ENCODE data around the gene POP7. TPM values are rescaled to one million over a fixed set of nuclear protein-coding genes. Genes with fewer than 3 reads are reported as not detected.
"Not testable (repeated sequence)": the region's sequence is repeated elsewhere in the genome, so short reads cannot be mapped to it uniquely, and the experiment has no call there.

The POP7 gene
- total RNA-seq, 1 donor from 2014 or later, result 54.5 TPM

DNA sequence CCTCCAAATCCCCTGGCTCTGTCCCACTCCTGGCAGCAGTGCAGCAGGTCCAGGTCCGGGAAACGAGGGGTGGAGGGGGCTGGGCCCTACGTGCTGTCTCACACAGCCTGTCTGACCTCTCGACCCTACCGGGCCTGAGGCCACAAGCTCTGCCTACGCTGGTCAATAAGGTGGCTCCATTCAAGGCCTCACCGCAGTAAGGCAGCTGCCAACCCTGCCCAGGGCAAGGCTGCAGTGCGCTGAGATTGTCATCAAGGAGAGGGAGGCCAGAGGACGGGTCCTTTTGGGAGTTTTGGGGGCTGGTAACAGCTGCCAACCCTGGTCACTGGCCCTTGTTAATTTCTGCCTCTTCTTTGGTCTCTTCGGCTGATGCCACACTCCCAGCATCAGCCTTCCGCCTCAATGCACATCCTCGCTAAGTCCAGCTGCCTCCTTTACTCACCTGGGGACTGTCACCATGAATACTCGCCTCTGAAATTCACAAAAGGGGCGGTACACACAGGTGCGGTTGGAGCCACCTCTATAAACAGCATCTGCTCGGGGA, 17.9 kb downstream of the POP7 start:
- DNase-seq (ENCODE audit: low read depth, low spot score), result no peak

DNA sequence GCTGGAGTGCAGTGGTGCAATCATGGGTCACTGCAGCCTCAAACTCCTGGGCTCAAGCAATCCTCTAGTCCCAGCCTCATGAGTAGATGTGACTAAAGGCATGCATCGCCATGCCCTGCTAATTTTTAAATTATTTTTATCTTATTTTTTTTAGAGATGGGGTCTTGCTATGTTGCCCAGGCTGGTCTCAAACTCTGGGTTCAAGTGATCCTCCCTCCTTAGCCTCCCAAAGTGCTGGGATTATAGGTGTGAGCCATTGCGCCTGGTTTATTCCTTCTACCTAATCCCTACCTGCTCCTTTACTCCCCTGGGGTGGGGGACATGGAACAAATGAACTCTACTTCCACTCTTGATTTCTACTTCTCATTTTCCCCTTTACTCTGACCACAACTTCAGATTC, 18.4 kb downstream of the POP7 start:
- not testable (repeated sequence) for DNase-seq (ENCODE audit: low read depth, low spot score)

DNA sequence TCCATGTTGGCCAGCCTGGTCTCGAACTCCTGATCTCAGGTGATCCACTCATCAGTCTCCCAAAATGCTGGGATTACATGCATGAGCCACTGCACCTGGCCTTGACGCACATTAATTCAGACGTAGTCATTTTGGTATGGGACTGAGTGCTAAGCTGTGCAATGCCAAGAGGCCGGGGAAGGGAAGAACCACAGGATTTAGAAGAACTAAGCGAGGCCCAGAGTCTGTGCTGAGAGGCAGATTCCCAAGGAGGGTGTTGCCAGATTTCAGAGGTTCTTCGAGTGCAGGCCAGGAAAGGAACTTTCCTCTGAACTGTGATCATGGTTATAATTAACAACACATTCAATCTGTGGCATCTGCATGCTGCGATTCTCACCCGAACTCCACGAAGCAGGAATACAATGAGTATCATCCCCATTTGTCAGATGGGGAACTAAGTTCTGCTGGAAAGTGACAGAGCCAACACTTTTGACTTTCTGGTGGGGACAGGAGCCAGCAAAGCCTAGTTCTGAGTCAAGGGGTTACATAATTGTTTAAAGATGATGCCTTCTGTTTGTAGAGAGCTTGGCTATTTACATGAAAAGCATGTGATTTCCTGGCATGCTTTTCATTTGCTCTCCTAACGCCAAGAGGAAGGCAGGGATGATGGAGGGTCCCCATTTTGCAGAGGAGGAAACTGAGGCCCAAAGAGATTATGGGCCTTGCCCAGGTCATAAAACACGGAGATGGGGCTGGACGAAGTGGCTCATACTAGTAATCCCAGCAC, 21.3 kb downstream of the POP7 start:
- no peak for DNase-seq (ENCODE audit: low read depth, low spot score)

DNA sequence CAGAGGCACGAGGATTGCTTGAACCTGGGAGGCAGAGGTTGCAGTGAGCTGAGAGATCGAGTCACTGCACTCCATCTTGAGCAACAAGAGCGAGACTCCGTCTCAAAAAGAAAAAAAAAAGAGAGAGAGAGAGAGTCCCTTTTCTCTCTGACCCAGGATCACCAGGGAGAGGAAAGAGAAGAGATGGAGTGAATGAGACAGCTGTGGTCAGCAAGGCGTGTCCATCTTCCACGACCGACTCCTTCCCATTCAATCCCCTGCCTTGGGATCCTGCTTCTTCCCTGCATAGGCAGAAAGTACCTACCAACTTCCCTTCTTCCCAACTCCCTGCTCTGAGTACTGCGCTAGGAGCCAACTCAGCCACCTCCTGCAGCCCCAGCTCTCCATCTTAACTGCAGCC, 22.3 kb downstream of the POP7 start:
- no peak for DNase-seq (ENCODE audit: low read depth, low spot score)

DNA sequence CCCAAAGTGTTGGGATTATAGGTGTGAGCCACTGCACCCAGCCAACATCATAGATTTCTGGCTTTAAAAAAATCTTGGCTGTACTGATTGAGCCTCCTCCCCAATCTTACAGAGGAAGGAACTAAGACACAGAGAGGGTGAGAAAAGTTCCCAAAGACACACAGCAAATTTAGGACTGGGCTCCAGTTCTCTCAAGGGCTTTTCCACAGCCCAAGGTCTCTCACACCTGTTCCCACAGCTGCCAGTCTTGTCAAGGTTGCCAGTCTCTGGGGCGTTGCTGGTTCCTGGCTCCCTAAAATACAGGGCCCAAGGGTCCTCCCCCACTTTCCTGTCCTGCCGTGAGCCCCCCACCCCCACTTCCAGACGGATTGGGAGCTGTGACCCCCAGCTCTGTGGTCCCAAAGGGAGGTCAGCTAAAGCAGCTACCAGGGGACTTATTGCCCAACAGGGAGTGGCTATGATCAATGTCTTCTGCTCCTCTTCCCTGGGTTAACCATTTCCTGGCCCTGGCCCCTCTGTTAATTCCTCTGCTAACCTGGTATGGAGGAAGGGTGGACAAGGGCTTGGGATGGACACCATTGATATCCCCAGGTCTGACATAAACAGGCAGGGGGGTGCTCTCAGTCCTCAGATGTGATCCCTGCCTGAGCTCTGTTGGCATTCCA, 24.3 kb downstream of the POP7 start:
- no peak for DNase-seq (ENCODE audit: low read depth, low spot score)

DNA sequence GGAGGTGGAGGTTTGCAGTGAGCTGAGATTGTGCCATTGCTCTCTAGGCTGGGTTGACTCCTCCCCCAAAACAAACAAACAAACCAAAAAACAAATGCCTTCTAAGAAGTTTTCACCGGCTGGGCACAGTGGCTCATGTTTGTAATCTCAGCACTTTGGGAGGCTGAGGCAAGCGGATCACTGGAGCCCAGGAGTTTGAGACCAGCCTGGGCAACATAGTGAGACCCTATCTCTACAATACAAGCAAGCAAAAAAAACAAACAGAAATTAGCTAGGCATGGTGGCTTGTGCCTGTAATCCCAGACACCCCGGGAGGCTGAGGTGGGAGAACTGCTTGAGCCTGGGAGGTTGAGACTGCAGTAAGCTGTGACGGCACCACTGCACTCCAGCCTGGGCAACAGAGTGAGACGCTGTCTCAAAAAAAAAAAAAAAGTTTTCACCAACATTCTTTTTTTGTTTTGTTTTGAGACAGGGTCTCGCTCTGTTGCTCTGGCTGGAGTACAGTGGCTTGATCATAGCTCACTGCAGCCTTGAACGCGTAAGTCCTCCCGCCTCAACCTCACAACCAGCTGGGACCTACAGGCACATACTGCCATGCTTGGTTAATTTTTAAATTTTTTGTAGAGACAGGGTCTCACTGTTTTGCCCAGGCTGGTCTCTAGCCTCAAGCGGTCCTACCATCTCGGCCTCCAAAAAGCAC, 26.2 kb downstream of the POP7 start:
- no peak for DNase-seq (ENCODE audit: low read depth, low spot score)

DNA sequence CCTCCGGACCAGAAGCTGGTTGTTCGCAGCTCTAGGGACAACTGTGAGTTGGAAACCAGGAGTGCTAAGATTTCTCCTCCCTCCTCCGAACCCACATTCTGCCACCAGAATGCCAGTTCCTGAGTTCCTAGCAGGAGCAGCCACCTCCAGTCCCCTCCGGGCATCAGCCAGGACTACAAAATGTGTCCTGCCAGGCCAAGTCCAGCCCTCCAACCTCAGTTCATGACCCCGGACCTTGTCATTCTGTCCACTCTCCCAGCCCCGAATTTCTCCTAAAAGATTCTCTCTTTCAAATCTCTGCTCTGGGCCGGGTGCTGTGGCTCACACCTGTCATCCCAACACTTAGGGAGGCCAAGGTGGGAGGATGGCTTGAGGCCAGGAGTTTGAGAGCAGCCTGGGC, 29.8 kb downstream of the POP7 start:
- DNase-seq (ENCODE audit: low read depth, low spot score), result no peak

DNA sequence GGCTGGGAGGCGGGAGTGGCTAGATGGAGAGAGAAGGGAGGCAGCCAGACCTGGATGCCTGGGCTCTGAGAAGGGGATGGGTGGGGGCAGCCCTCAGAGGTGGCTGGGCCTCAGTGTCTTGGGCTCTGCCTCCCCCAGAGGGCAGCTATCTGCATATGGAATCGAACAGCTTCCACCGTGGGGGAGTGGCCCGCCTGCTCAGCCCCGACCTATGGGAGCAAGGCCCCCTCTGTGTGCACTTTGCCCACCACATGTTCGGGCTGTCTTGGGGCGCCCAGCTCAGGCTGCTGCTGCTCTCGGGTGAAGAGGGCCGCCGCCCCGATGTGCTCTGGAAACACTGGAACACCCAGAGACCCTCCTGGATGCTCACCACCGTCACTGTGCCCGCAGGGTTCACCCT, 30.8 kb downstream of the POP7 start:
- DNase-seq (ENCODE audit: low read depth, low spot score), result no peak

DNA sequence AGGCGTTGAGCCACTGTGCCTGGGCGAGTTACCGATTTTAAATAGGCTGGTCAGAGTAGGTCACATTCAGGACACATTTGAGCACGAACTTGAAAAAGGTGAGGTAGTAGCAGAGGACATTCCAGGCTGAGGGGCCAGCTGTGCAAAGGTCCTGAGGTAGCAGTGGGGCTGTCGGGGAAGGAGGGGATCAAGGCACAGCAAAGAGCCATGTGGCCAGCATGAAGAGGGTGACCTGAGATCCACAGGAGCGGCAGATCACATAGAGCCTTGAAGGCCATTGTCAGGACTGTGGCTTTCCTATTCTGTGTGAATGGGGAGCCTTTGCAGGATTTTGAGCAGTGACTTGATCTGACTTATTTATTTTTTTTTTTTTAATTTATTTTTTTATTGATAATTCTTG, 34.0 kb downstream of the POP7 start:
- no peak for DNase-seq (ENCODE audit: low read depth, low spot score)

DNA sequence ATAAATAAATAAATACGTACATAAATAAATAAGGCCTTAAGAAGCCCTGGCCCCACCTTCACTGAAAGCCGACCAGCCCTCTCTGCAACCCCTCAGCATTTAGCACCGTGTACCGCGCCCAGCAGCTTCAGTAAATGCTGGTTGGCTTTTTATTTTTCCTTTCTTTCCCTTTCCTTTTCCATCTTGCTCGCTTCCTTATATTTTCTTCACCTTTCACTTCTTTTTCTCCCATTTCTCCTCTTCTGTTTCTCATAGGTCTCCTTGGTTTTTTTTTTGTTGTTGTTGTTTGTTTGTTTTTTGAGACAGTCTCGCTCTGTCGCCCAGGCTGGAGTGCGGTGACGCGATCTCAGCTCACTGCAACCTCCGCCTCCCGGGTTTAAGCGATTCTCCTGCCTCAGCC, 38.7 kb downstream of the POP7 start:
- DNase-seq (ENCODE audit: low read depth, low spot score), result no peak

DNA sequence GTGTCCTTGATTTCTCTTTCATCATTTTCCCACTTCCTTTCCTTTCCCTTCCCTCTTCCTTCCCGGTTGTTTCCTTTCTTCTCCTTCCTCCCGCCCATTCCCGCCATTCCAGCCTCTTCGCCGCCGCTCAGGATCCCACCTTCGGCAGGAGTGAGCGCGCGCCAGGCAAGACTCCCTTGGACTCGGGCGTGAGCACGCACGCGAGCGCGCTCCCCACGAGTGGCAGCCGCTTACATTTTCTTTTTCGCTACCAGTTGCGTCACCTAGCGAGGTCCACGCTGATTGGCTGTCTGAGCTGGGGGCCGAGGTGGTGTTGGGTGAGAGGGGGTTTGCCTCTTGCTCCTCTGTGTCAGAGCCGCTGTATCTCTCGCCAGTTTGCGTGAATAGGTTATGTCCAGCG, 39.3 kb downstream of the POP7 start:
- DNase-seq (ENCODE audit: low read depth, low spot score), result no peak

DNA sequence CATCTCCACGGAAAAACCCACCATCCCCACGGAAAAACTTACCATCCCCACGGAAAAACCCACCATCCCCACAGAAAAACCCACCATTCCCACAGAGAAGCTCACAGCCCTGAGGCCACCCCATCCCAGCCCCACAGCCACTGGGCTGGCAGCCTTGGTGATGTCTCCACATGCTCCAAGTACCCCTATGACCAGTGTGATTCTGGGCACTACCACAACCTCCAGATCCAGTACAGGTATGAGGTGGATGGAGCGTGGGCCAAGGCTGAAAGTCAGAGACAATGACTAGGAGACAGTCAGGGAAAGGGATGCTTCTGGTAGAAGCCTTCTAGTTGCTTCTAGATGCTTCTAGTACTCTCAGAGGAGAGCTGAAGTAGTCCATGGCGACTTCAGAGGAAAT, 47.1 kb downstream of the POP7 start:
- DNase-seq (ENCODE audit: low read depth, low spot score), result no peak

DNA sequence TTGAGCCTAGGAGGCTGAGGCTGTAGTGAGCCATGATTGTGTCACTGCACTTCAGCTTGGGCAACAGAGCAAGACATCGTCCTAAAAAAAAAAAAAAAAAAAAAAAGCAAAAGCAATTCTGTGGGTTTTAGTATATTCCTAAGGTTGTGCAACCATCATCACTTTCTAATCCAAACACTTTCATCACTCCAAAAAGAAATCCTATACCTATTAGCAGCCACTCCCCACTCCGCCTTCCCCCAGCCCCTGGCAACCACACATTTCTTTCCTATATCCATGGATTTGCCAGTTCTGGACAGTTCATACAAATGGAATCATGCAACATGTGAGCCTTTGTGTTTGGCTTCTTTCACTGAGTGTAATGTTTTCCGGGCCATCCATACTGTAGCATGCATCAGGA, 47.8 kb downstream of the POP7 start:
- DNase-seq (ENCODE audit: low read depth, low spot score), result no peak

Other genes with a start within 250 kb of the POP7 start
- 1.2 TPM in 2 replicates for gene SPACDR, start 241.9 kb upstream of the POP7 start, total RNA-seq
- gene TSC22D4, start 226.9 kb upstream of the POP7 start, total RNA-seq, result 31.1 and 35.0 TPM in 2 replicates
- gene NYAP1, start 222.2 kb upstream of the POP7 start, total RNA-seq, result 2.0 and 4.2 TPM in 2 replicates
- gene AGFG2, start 166.9 kb upstream of the POP7 start, total RNA-seq, result 27.1 and 36.5 TPM in 2 replicates
- gene SAP25, start 132.2 kb upstream of the POP7 start, total RNA-seq, result 0.11 TPM in 1 of 2 replicates, not detected in the other
- gene LRCH4, start 120.0 kb upstream of the POP7 start, total RNA-seq, result 7.3 and 9.6 TPM in 2 replicates
- 0.07 and 0.74 TPM in 2 replicates for gene FBXO24, start 119.8 kb upstream of the POP7 start, total RNA-seq
- 0.35 and 0.53 TPM in 2 replicates for gene PCOLCE, start 103.8 kb upstream of the POP7 start, total RNA-seq
- 4.3 and 4.6 TPM in 2 replicates for gene MOSPD3, start 93.6 kb upstream of the POP7 start, total RNA-seq
- 0.33 and 0.85 TPM in 2 replicates for gene TFR2, start 64.6 kb upstream of the POP7 start, total RNA-seq
- gene ACTL6B, start 49.7 kb upstream of the POP7 start, total RNA-seq, result not detected in 2 replicates
- gene GNB2, start 32.4 kb upstream of the POP7 start, total RNA-seq, result 90.3 and 115 TPM in 2 replicates
- 15.8 TPM in 2 replicates for gene GIGYF1, start 11.9 kb upstream of the POP7 start, total RNA-seq
- not detected in 2 replicates for gene EPO, start 14.3 kb downstream of the POP7 start, total RNA-seq
- gene ZAN, start 27.5 kb downstream of the POP7 start, total RNA-seq, result not detected in 2 replicates
- 184 and 276 TPM in 2 replicates for gene EPHB4, start 121.4 kb downstream of the POP7 start, total RNA-seq
- gene SLC12A9, start 146.6 kb downstream of the POP7 start, total RNA-seq, result 29.2 and 30.9 TPM in 2 replicates
- gene TRIP6, start 161.3 kb downstream of the POP7 start, total RNA-seq, result 61.0 and 71.8 TPM in 2 replicates
- 56.7 and 66.1 TPM in 2 replicates for gene SRRT, start 169.0 kb downstream of the POP7 start, total RNA-seq
- 2.5 and 2.6 TPM in 2 replicates for gene UFSP1, start 183.6 kb downstream of the POP7 start, total RNA-seq
- 0.33 and 0.81 TPM in 2 replicates for gene ACHE, start 189.8 kb downstream of the POP7 start, total RNA-seq
- gene MUC3A, start 243.4 kb downstream of the POP7 start, total RNA-seq, result not detected in 2 replicates